ENCODE measurements around the gene SLC44A4.

- TF ChIP-seq POLR2AphosphoS5 (IDR thresholded peaks at IDR 0.05; ENCODE audit: low read depth, low read length) = peak; percentile 53; the same call in 1 of the 2 replicates
- peak; percentile 34; the same call in 1 of the 2 replicates for TF ChIP-seq SIN3A (IDR thresholded peaks at IDR 0.05; ENCODE audit: borderline replicate concordance, insufficient read depth, low read length)
Measured at GRCh38 chr6:31901953-31902643, 23.3 kb upstream of the SLC44A4 start, which contains the start of gene ZBTB12.

Measured in PFSK-1 (cell line).